BE2C (cell line): ENCODE measurements around the gene SLC38A6.

ENCODE experiments used
- DNase-seq: peaks from one replicate; pipeline ENCODE4 v3.0.0-alpha.2; 2020
- H3K27me3 ChIP-seq: fragments of 250-450 bp; sonication (Bioruptor Pico); 2 replicates; pipeline ENCODE4 v1.5.1; 2020; ENCODE audit warnings: mild to moderate bottlenecking
- H3K36me3 ChIP-seq: fragments of 250-450 bp; sonication (Bioruptor Pico); 2 replicates; pipeline ENCODE4 v1.5.1; 2020; ENCODE audit warnings: mild to moderate bottlenecking
- H3K4me1 ChIP-seq: fragments of 250-450 bp; sonication (Bioruptor Pico); 2 replicates; pipeline ENCODE4 v1.5.1; 2020
- H3K4me3 ChIP-seq: 2 replicates; pipeline ENCODE4 v1.5.1; 2011; ENCODE audit warnings: low read depth, low read length
- H3K9me3 ChIP-seq: fragments of 250-450 bp; sonication (Bioruptor Pico); 2 replicates; pipeline ENCODE4 v1.5.1; 2020
- CTCF ChIP-seq: IDR thresholded peaks from 2 replicates; pipeline ENCODE4 v1.5.1; 2012; ENCODE audit warnings: mild to moderate bottlenecking, low read depth, low read length

Gene SLC38A6

GRCh38 chr14:60981633-60982455 lies 799 bp downstream of the SLC38A6 start:
- H3K27me3 ChIP-seq = no peaks in the 10 kb centered on the region
- peaks cover 4% of the 10 kb centered on the region; the same call in 1 of the 2 replicates for H3K4me1 ChIP-seq
- DNase-seq = peak; percentile 14
- no peak for TF ChIP-seq CTCF
- no peaks in the 10 kb centered on the region for H3K9me3 ChIP-seq
- peak overlapping the region; percentile 96 for H3K4me3 ChIP-seq
- peaks cover 9% of the 10 kb centered on the region for H3K36me3 ChIP-seq

DNA sequence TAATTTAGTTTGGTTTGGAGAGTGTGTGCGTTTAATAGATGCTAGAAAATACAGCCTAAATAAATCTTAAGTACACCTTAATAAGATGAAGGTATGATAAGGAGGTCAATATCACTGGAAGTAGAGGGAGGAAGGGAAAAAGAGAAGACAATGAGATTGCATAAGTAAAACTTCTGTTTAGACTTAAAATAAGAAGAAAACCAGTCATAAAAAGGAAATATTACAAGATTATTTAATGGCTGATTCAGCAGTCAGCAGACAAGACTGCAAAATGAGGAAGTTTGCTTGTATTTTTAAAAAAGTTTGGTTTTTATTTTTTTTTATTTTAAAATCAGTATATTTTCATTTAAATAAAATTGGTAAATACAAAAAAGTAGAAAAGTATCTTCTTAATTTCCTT lies 3.2 kb downstream of the SLC38A6 start:
- peaks cover 4% of the 10 kb centered on the region for H3K36me3 ChIP-seq
- no peak overlapping the region for H3K4me3 ChIP-seq
- no peak for TF ChIP-seq CTCF
- DNase-seq = no peak
- no peaks in the 10 kb centered on the region for H3K27me3 ChIP-seq
- H3K4me1 ChIP-seq = no peaks in the 10 kb centered on the region; the same call in 1 of the 2 replicates
- no peaks in the 10 kb centered on the region for H3K9me3 ChIP-seq

GRCh38 chr14:60986500-60986899 lies 5.5 kb downstream of the SLC38A6 start:
- Histone ChIP-seq H3K9me3 (no peaks in the 10 kb centered on the region), H3K36me3 (peaks cover 4% of the 10 kb centered on the region), H3K27me3 (no peaks in the 10 kb centered on the region), H3K4me3 (no peak overlapping the region), H3K4me1 (no peaks in the 10 kb centered on the region; the same call in 1 of the 2 replicates)
- no peak for TF ChIP-seq CTCF
- DNase-seq = no peak

GRCh38 chr14:60989599-60989998 lies 8.6 kb downstream of the SLC38A6 start:
- Histone ChIP-seq H3K9me3 (no peaks in the 10 kb centered on the region), H3K4me3 (no peak overlapping the region), H3K36me3 (peaks cover 4% of the 10 kb centered on the region), H3K27me3 (no peaks in the 10 kb centered on the region), H3K4me1 (no peaks in the 10 kb centered on the region)
- DNase-seq = no peak
- no peak for TF ChIP-seq CTCF

GRCh38 chr14:60998617-60999016 lies 17.6 kb downstream of the SLC38A6 start:
- H3K4me1 ChIP-seq = no peaks in the 10 kb centered on the region
- DNase-seq = no peak
- no peaks in the 10 kb centered on the region for H3K27me3 ChIP-seq
- H3K4me3 ChIP-seq = no peak overlapping the region
- no peak for TF ChIP-seq CTCF
- H3K9me3 ChIP-seq = no peaks in the 10 kb centered on the region
- no peaks in the 10 kb centered on the region for H3K36me3 ChIP-seq

DNA sequence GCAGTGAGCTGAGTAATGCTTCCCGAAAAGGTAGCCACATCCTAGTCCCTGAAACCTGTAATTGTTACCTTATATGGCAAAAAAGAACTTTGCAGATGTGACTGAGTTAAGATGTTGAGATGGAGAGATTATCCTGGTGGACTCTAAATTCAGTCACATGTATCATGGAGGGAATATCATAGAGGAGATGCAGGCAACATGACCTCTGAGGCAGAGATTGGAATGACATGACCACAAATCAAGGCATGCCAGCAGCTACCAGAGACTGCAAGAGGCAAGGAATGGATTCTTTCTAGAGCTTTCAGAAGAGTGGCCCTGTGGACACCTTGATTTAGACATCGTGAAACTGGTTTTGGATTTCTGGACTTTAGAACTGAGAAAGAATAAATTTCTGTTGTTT lies 18.5 kb downstream of the SLC38A6 start:
- no peak overlapping the region for H3K4me3 ChIP-seq
- no peak for DNase-seq
- H3K36me3 ChIP-seq = no peaks in the 10 kb centered on the region
- H3K4me1 ChIP-seq = no peaks in the 10 kb centered on the region
- no peaks in the 10 kb centered on the region for H3K9me3 ChIP-seq
- TF ChIP-seq CTCF = no peak
- H3K27me3 ChIP-seq = no peaks in the 10 kb centered on the region
